Suprapubic skin (tissue), 4 donors: Measurements from ENCODE around the gene PHACTR2.

Source experiments
- CTCF ChIP-seq, 2 donors: fragments of 200-600 bp in 1 of 2; fragments of 450-650 bp in 1 of 2; sonication (generic) in 1 of 2; IDR thresholded peaks; one replicate each; pipeline ENCODE4 v1.5.1; 2016 to 2019; ENCODE audit warnings: antibody characterized with exemption in 2 of 2, mild to moderate bottlenecking in 1 of 2, moderate library complexity in 1 of 2
- EP300 ChIP-seq: sonication (generic); formaldehyde crosslinking; IDR thresholded peaks from one replicate; pipeline ENCODE4 v1.6.1; 2017; ENCODE audit warnings: antibody characterized with exemption
- POLR2A ChIP-seq, 2 donors: fragments of 450-650 bp; IDR thresholded peaks; one replicate each; pipeline ENCODE4 v1.6.1; 2017; ENCODE audit warnings: antibody characterized with exemption in 2 of 2, mild to moderate bottlenecking in 2 of 2, moderate library complexity in 2 of 2
- POLR2AphosphoS5 ChIP-seq, 3 donors: sonication (generic); formaldehyde crosslinking; IDR thresholded peaks; one replicate each; pipeline ENCODE4 v1.6.1; 2017; ENCODE audit warnings: antibody characterized with exemption in 3 of 3

- TF ChIP-seq CTCF (IDR thresholded peaks at IDR 0.05) (no peak), POLR2A (IDR thresholded peaks at IDR 0.05) (no peak), EP300 (no peak), POLR2AphosphoS5 (IDR thresholded peaks at IDR 0.05) (no peak)
Measured at GRCh38 chr6:143817621-143818020, 139.9 kb downstream of the PHACTR2 start.
